ENCODE results near the gene RAVER1. TPM values are rescaled to one million over a fixed set of nuclear protein-coding genes. Genes with fewer than 3 reads are reported as not detected.

RAVER1 gene
- total and polyA plus RNA-seq, 2 of the 8 experiments (the other 6 are each of a cell fraction or from before 2014, with no cell fraction given), result 5.7 to 70.5 TPM

GRCh38 chr19:10321417-10321797, 11.9 kb downstream of the RAVER1 start:
- Histone ChIP-seq H2BK5ac (ENCODE audit: low read depth, low read length) (no peak overlapping the region), H2BK15ac (ENCODE audit: low read length) (no peak overlapping the region), H2AFZ (ENCODE audit: low read length) (no peak overlapping the region), H3K4me3 (ENCODE audit: extremely low read depth in 1 of 4, insufficient read depth in 2 of 4, low read depth in 3 of 4, low read length in 4 of 4) (no peak overlapping the region), H2AK5ac (ENCODE audit: low read depth, low read length) (no peak overlapping the region), H3K27ac (ENCODE audit: low read depth, low read length) (no peak overlapping the region), H4K20me1 (replicated peaks in 1 of 2; ENCODE audit: control insufficient read depth in 1 of 2, insufficient read depth in 2 of 2, low read length in 2 of 2) (peaks cover 0 to 12% of the 10 kb centered on the region in 2 experiments), H3K27me3 (replicated peaks in 1 of 4; ENCODE audit: control insufficient read depth in 3 of 4, extremely low read depth in 1 of 4, insufficient read depth in 3 of 4, low read length in 3 of 4) (no peaks in the 10 kb centered on the region; a peak in 1 of 7 replicates), H3K4ac (replicated peaks; ENCODE audit: insufficient read length, low read depth, low read length) (no peak overlapping the region), H3K18ac (ENCODE audit: extremely low read depth, low read length) (no peak overlapping the region), H2BK120ac (replicated peaks; ENCODE audit: low read depth, low read length) (no peak overlapping the region), H3K4me2 (ENCODE audit: insufficient read depth in 1 of 2, low read depth in 2 of 2, low read length in 2 of 2) (no peak overlapping the region), H3K23me2 (ENCODE audit: low read depth, low read length) (no peaks in the 10 kb centered on the region; the same call in 1 of the 2 replicates), H3K79me1 (ENCODE audit: low read depth, low read length) (no peaks in the 10 kb centered on the region), H3K9ac (replicated peaks in 1 of 4; ENCODE audit: extremely low read depth in 1 of 4, low read depth in 3 of 4, low read length in 3 of 4) (no peak overlapping the region), H4K8ac (ENCODE audit: extremely low read depth, insufficient read depth, low read length) (no peak overlapping the region), H3K4me1 (replicated peaks in 1 of 4; ENCODE audit: control insufficient read depth in 3 of 4, insufficient read depth in 4 of 4, low read length in 3 of 4) (no peaks in the 10 kb centered on the region), H2BK12ac (ENCODE audit: low read depth, low read length) (no peak overlapping the region), H3K56ac (replicated peaks; ENCODE audit: insufficient read length, low read depth, low read length) (no peak overlapping the region), H3K9me3 (ENCODE audit: insufficient read depth in 2 of 2, low read depth in 1 of 2, low read length in 1 of 2) (no peaks in the 10 kb centered on the region), H3K79me2 (ENCODE audit: control insufficient read depth in 1 of 2, insufficient read depth in 2 of 2, low read length in 2 of 2) (no peaks in the 10 kb centered on the region), H3K23ac (ENCODE audit: insufficient read length) (no peak overlapping the region), H4K5ac (ENCODE audit: insufficient read length, low read depth, low read length) (no peak overlapping the region), H4K91ac (replicated peaks; ENCODE audit: insufficient read length, low read length) (no peak overlapping the region), H3K14ac (ENCODE audit: insufficient read length) (no peak overlapping the region), H2BK20ac (ENCODE audit: low read length) (no peak overlapping the region), H3K36me3 (ENCODE audit: control insufficient read depth in 2 of 4, insufficient read depth in 4 of 4, low read length in 3 of 4) (peaks cover 26 to 74% (median 56%) of the 10 kb centered on the region in 4 experiments)
- no peak for DNase-seq (ENCODE audit: low read depth in 1 of 2, low spot score in 2 of 2)
- FAIRE-seq, result no peak
- ChIA-PET POLR2A (ENCODE audit: partially characterized antibody) (interaction anchor here (1.1 to 11.4 kb wide), 4 partner anchors 11 to 52 kb away, joined by 3 to 104 read pairs (median 6); partner anchors contain the start of genes ICAM5 and RAVER1), CTCF (ENCODE audit: partially characterized antibody) (interaction anchor here (0.9 to 2.4 kb wide), 8 partner anchors 8 to 68 kb away, joined by 3 to 13 read pairs (median 4); partner anchors contain the start of gene ZGLP1)
- WGBS, 2 experiments (ENCODE audit: extremely low coverage in 1 of 2, insufficient coverage in 1 of 2, insufficient read length in 1 of 2, insufficient replicate concordance in 2 of 2, low coverage in 1 of 2, low lambda C conversion rate in 2 of 2, missing lambda C conversion rate in 1 of 2), result 93% methylated on average over 11 of the region's 11 CpGs; no CpG with 5 or more reads in 1 of the 2 experiments
- TF ChIP-seq POU5F1 (IDR thresholded peaks at IDR 0.05; ENCODE audit: low read depth, low read length) (no peak), YY1 (IDR thresholded peaks at IDR 0.05; ENCODE audit: low read depth, low read length) (no peak), PHF8 (conservative IDR thresholded peaks at IDR 0.05; ENCODE audit: low read depth, low read length) (no peak), TAF1 (IDR thresholded peaks at IDR 0.05; ENCODE audit: low read depth, low read length) (no peak), KDM1A (IDR thresholded peaks at IDR 0.05; ENCODE audit: borderline replicate concordance, low read length) (no peak), ZNF274 (IDR thresholded peaks at IDR 0.05; ENCODE audit: borderline replicate concordance, extremely low read depth, low read length) (no peak), MAX (IDR thresholded peaks at IDR 0.05) (no peak), SIRT6 (IDR thresholded peaks at IDR 0.05; ENCODE audit: low read length) (no peak), SRF (IDR thresholded peaks at IDR 0.05; ENCODE audit: low read depth, low read length) (no peak), BCL11A (IDR thresholded peaks at IDR 0.05; ENCODE audit: low read depth in 2 of 2, low read length in 2 of 2) (no peak), POLR2AphosphoS5 (IDR thresholded peaks at IDR 0.05; ENCODE audit: low read depth, low read length) (no peak), ASH2L (IDR thresholded peaks at IDR 0.05; ENCODE audit: low read length) (no peak), RNF2 (IDR thresholded peaks at IDR 0.05; ENCODE audit: borderline replicate concordance, low read depth, low read length, missing control alignments, poor library complexity, severe bottlenecking) (no peak), RBBP5 (IDR thresholded peaks at IDR 0.05; ENCODE audit: borderline replicate concordance, low read depth, low read length) (no peak), GABPA (IDR thresholded peaks at IDR 0.05; ENCODE audit: borderline replicate concordance, insufficient read depth, low read length) (no peak)

Data from H1 (cell line).